ENCODE results near the gene BCL2L12.

The BCL2L12 gene

DNA sequence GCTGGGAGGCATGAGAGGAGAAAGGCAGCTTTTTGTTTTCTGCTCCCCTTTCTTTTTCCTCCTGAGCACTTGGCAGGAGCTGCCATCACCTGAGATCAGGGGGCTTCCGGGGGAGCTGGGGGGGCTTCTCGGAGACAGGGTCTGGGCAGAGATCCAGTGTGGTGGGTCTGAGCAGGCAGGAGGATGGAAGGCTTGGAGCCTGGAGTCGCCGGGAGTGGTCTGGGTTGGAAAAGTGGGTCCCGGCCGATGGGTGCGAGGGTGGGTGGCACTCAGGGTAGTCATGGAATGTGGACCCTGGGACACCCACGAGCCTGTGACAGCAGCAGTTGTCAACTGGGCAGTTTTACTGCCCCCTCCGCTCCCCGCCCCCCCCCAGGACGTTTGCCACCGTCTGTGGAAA, 21.4 kb downstream of the BCL2L12 start:
- DNase-seq, result no peak

- no peak for DNase-seq
Observed at GRCh38 chr19:49687566-49688316, 22.0 kb downstream of the BCL2L12 start.

- DNase-seq, result no peak
Observed at GRCh38 chr19:49688531-49689132, 22.9 kb downstream of the BCL2L12 start.

DNA sequence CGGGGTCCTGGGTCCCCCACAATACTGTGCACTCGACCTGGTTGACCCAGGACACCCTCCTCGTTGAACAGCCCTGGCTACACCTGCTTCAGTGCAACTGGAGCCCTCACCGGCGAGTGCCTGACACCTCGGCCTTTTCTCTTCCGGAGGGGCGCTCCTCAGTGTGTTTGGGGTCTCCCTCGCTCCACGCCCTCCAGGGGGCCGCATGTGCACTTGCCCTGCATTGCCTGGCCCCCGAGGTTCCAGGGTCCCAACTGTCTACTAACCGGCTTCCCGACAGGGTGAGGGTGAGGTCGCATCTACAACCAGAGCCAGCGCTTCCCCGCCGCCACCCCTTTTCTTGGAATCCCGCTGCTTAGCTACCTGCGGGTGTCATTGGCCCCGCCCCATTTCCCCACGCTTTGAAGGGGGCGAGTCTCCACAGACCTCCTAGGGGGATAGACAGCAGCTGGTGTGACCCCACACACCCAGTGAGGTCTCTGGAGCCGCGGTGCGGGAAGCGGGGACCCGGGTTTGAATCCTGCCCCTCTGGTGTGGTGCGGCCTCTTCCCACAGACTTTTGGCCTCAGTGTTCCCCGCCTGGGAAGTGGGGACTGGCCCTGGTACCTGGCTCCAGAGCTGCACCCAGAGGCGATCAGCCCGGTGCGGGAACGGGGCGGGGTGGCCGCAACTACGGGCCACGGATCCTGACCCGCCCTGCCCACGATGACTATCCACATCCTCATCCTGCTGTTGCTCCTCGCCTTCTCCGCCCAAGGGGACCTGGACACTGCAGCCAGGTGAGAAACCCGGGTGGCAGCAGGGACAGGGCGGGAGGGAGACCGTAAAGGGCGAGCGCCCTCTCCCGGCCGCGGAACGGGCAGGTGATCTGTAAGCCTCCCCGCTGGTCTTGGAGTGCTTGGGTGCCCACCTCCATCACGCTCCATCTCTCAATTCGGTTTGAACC, 23.7 kb downstream of the BCL2L12 start, which contains the start of gene ADM5:
Gene ADM5 (plus strand): TSS at position 462 of the 946 bp plus-strand sequence. CDS start 244 bp downstream, at position 706.
- peak; percentile 73 for DNase-seq

DNA sequence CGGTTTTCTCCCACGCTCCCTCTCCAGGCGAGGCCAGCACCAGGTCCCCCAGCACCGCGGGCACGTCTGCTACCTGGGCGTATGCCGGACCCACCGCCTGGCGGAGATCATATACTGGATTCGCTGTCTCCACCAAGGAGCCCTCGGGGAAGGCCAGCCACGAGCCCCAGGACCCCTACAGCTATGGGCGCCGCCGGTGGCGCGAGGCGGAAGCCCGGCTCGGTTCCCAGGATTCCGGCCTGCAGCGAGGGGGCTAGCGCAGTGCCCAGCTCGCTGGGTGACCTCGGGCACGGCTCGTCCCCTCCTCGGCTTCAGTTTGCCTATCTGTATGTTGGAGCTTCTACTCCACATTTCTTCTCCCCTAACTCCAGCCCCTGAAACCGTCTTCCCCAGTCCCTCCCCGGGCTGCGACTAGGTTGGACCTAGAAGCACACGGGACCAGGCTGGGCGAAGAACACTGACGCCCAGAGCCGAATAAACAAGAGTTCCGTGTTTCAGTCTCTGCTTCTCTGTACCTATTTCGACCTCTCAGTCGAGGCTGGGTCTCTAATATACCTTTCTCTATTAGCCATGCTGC, 24.4 kb downstream of the BCL2L12 start:
- DNase-seq, result no peak

DNA sequence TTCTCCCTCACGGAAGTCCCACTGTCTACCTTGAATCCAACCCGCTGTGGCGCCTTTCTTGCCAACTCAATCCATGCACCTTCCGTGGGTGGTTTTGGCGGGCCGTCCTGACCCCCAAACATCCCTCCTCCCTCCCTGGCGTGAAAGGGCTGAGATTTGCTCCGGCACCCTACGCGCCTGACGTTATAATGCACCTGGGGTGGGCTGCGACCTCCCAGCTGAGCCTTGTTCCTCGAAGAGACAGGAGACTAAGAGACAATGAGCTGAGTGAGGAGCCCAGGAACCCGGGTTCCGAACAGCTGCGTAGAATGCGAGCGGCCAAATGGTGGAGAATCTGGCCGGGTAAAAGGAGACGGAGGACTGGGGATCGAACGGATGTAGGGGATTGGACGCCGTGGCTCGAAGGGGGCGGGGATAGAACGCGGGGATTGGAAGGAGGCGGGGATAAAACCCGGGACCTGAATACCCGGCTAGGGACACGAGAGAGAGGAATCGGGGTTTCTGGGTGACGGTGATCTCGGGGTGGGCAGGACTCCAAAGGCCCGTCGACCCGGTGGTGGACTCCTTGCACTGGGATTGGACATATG, 25.0 kb downstream of the BCL2L12 start, which contains the start of gene CPT1C:
Gene CPT1C (plus strand): TSS at position 461 of the 587 bp plus-strand sequence. CDS start 1,137 bp downstream, outside the sequence.
- peak; percentile 90 for DNase-seq

DNA sequence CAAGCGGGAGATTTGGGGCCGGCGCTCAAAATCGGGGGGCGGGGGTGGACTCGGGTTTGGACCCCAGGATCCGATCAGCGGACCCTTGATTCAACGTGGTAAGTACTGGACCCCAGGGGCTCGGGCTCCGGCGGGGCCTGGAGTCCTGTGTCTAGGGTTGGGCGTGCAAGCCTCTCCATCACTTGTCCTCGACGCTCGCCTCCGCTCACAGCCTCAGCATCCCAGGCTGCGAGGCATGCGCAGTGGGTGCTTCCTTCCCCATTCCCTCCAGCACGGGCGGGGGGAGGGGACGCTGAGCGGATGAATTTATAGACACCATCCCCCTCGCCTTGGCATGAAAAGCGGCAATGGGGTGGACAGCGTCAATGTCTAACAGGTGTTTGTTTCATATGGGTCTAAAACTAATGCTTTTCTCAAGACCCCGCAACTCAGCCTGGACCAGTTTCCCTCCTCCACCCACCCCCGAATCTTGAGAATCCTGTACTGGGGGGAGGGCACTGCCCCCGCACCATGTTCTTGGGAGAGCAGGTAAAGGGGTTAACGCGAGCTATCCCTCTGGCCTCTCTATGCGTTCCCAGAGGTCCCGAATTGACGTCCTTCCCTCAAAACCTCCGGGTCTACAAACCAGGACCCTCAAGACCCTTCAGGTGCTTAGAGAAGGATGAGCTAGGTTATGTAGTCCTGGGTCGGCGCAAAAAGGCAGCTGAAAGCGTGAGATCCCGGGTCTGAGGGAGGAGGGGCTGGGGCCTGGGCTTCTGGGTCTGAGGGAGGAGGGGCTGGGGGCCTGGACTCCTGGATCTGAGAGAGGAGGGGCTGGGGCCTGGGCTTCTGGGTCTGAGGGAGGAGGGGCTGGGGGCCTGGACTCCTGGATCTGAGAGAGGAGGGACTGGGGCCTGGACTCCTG, 25.8 kb downstream of the BCL2L12 start:
- peak; percentile 78 for DNase-seq

DNA sequence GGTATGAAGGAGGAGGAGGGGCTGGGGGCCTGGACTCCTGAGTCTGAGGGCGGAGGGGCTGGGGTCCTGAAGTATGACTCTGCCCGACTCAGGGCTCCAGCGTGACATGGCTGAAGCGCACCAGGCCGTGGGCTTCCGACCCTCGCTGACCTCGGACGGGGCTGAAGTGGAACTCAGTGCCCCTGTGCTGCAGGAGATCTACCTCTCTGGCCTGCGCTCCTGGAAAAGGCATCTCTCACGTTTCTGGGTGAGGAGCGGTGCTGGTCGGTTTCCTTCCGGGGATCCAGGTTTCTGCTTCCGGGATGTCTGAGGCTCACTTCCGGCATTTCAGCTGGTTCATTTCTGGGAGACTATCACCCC, 26.4 kb downstream of the BCL2L12 start:
- DNase-seq, result no peak

DNA sequence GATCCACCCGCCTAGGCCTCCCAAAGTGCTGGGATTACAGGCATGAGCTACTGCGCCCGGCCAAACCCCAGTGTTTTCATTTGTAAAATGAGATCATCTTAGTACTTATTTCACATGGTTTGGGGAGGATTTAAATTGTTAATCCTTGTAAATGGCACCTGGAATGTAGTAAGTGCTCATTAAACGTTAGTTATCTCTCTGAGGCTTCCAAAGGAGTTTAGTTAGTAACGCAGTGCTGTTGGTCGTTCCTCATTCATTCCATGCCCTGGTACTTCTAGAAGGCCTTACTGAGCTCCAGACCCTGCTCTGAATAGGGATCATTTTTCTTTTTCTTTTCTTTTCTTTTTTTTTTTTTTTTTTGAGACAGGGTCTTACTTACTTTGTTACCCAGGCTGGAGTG, 30.4 kb downstream of the BCL2L12 start:
- DNase-seq, result no peak

DNA sequence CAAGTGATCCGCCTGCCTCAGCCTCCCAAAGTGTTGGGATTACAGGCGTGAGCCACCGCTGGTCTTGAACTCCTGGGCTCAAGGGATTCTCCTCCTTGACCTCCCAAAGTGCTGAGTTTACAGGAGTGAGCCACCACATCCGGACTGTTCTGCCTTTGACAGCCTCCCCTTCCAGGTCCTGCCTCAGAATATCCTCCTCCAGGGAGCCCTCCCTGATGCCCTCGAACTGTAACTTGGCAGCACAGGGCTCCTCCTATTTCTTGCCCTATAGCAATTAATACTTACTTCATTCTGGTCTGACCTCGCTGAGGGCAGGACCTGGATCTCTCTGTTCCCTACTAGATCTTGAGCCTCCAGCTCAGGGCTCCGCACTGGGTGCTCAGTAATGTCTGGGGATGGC, 31.1 kb downstream of the BCL2L12 start:
- no peak for DNase-seq

- DNase-seq, result no peak
Observed at GRCh38 chr19:49699364-49699763, 33.6 kb downstream of the BCL2L12 start.

GRCh38 chr19:49700563-49700962, 34.8 kb downstream of the BCL2L12 start:
- no peak for DNase-seq

DNA sequence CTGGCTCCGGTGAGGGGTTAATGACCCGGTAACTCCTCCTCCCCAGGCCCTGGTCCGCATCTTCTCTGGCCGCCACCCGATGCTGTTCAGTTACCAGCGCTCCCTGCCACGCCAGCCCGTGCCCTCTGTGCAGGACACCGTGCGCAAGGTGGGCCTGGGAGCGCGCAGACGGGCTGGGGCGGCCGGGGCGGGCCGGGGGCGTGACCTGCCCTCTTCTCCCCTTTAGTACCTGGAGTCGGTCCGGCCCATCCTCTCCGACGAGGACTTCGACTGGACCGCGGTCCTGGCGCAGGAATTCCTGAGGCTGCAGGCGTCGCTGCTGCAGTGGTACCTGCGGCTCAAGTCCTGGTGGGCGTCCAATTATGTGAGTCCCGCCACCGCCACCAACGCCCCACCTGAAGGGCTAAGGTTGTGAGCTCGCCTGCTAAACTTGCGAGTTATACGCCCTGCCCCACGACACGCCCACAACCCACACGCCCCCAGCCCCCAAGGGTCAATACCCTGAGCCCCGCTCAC, 35.6 kb downstream of the BCL2L12 start:
- no peak for DNase-seq

DNA sequence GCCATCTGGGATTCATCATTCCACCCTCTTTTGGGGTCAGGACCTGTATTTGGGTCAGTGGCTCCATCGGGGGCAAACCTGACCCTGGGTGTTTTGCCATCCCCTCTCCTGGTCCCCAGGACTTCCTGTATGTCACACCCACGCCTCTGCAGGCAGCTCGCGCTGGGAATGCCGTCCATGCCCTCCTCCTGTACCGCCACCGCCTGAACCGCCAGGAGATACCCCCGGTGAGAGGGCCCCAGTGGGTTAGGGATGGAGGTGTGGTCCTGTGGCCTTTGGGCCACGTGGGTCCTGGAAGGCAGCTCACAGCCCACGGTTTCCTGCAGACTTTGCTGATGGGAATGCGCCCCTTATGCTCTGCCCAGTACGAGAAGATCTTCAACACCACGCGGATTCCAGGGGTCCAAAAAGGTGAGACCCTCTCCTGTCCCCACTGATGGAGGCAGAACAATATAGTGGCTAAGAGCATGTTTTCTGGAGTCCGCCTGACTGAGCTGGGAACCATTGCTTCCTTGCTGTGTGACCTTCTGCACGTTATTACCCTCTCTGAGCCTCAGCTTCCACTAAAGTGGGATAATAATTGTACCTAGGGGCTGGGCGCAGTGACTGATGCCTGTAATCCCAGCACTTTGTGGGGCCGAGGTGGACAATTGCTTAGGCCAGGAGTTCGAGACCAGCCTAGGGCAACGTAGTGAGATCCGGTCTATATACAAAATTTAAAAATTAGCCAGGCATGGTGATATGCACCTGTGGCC, 39.3 kb downstream of the BCL2L12 start:
- no peak for DNase-seq

DNA sequence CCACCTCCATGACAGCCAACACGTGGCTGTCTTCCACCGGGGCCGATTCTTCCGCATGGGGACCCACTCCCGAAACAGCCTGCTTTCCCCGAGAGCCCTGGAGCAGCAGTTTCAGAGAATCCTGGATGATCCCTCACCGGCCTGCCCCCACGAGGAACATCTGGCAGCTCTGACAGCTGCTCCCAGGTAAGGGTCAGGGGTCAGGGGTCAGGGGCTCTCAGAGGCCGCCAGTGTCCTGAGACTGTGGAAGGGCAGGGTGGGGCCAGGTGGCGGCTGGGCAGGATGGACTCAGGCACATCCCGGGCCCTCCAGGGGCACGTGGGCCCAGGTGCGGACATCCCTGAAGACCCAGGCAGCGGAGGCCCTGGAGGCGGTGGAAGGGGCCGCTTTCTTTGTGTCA, 40.2 kb downstream of the BCL2L12 start:
- no peak for DNase-seq

GRCh38 chr19:49710372-49710951, 44.7 kb downstream of the BCL2L12 start:
- DNase-seq, result no peak

DNA sequence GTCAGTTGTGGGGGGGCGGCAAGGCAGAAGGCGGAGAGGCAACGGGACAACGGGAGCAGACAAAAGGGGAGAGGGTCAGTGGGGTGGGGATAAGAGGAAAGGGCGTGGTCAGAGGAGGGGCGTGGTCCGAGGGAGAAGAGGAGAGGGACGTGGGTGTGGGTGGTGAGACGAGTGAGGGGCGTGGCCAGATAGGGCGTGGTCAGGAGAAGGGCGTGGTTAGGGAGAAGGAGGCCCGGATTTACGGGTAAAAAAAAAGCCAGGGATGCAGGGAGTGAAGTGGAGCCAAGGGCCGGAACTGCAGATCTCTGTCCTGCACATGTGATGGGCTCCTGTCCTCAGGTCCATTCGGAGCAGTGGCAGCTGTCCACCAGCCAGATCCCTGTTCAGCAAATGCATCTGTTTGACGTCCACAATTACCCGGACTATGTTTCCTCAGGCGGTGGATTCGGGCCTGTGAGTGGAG, 46.7 kb downstream of the BCL2L12 start:
- no peak for DNase-seq

DNA sequence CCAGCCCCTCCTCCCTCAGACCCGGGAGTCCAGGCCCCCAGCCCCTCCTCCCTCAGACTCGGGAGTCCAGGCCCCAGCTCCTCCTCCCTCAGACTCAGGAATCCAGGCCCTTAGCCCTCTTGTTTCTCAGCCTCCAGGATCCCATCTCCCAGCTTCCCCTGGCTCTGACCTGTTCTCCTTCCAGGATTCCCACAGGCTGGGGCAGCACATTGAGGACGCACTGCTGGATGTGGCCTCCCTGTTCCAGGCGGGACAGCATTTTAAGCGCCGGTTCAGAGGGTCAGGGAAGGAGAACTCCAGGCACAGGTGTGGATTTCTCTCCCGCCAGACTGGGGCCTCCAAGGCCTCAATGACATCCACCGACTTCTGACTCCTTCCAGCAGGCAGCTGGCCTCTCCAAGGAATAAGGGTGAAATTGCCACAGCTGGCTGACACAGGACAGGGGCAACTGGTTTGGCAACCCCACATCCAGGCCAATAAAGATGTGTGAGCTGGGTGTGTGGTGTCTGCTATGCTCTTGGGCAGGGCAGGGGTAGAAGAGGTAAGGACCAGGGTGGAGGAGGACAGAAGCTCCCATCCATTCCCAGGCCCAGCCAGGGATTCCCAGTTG, 47.6 kb downstream of the BCL2L12 start:
- no peak for DNase-seq

GRCh38 chr19:49716154-49716553, 50.4 kb downstream of the BCL2L12 start:
- DNase-seq, result no peak

GRCh38 chr19:49718511-49718910, 52.8 kb downstream of the BCL2L12 start:
- no peak for DNase-seq
